ENCODE results near the gene APOC4.
"Not testable (repeated sequence)": the region's sequence is repeated elsewhere in the genome, so short reads cannot be mapped to it uniquely, and the experiment has no call there.

The APOC4 gene

DNA sequence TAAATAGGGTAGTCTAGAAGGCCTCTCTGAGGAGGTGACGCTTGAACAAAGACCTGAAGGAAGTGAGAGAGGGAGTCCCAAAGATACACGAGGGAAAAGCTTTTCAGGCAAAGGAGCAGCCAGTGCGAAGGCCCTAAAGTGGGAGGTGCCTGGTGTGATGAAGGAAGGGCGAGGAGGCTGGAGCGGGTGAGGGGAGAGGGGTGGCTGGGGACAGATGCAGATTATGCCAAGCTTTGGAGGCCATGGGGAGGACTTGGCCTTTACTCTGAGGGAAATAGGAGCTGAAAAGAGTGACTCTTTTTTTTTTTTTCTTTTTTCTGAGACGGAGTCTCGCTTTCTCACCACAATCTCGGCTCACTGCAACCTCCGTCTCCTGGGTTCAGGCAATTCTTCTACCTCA, 16.1 kb downstream of the APOC4 start:
- Histone ChIP-seq H3K4me3 (ENCODE audit: insufficient read depth, low read depth, low read length, poor library complexity, severe bottlenecking) (no peak overlapping the region), H3K27me3 (replicated peaks; ENCODE audit: control insufficient read depth, insufficient read depth, low read length, poor library complexity, severe bottlenecking) (no peaks in the 10 kb centered on the region), H3K36me3 (ENCODE audit: control insufficient read depth, insufficient read depth, low read length) (peaks cover 27% of the 10 kb centered on the region), H3K27ac (ENCODE audit: insufficient read depth, low read length, poor library complexity, severe bottlenecking) (no peak overlapping the region), H3K9me3 (ENCODE audit: control insufficient read depth, low read length) (no peaks in the 10 kb centered on the region), H3K4me1 (ENCODE audit: control insufficient read depth, insufficient read depth, low read length, poor library complexity, severe bottlenecking) (peaks cover 18% of the 10 kb centered on the region)
- DNase-seq = no peak

- Histone ChIP-seq H3K27ac (ENCODE audit: insufficient read depth, low read length, poor library complexity, severe bottlenecking) (no peak overlapping the region), H3K4me3 (ENCODE audit: insufficient read depth, low read depth, low read length, poor library complexity, severe bottlenecking) (no peak overlapping the region), H3K9me3 (ENCODE audit: control insufficient read depth, low read length) (no peaks in the 10 kb centered on the region), H3K4me1 (ENCODE audit: control insufficient read depth, insufficient read depth, low read length, poor library complexity, severe bottlenecking) (peaks cover 16% of the 10 kb centered on the region), H3K36me3 (ENCODE audit: control insufficient read depth, insufficient read depth, low read length) (peaks cover 34% of the 10 kb centered on the region), H3K27me3 (replicated peaks; ENCODE audit: control insufficient read depth, insufficient read depth, low read length, poor library complexity, severe bottlenecking) (no peaks in the 10 kb centered on the region)
- DNase-seq = no peak
Measured at GRCh38 chr19:44959691-44960090, 17.7 kb downstream of the APOC4 start.

DNA sequence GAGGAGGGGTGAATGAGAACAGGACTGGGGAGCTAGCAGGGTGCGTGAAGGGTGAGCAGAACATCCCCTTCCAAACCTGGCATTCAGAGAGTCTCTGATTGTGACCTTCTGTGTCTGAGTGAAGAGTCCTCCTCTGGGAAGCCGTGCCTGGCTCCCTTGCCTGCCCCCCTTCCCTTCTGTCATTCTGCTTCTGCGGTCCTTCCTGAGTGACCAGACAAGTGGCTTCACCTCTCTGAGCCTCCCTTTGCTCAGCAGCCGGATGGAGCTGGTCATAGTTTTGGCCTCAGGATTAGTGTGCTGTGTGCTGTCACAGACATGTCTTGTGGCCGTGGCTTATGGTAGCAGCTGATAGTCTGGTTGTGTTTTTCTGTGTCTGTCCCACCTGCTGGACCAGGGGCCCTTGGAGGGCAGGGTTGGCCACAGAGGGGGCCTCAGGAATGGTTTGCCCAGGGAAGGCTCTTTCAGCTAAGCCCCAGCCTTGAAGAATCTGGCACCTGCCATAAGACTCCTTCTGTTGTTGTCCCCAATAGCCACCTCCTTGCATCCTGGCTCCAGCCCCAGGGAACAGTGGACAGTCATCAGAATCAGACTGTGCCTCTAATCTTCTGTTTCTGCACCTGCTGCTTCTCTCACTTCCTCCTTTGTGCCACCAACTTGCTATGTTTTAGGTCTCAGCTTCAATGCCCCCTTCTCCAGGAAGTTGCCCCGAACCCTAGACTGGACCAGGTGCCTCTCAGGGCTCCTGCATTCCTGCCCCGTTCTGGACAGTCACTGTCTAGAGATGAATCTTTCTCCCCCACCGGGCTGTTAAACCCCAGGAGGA, 19.1 kb downstream of the APOC4 start:
- Histone ChIP-seq H3K4me1 (ENCODE audit: control insufficient read depth, insufficient read depth, low read length, poor library complexity, severe bottlenecking) (peaks cover 13% of the 10 kb centered on the region), H3K36me3 (ENCODE audit: control insufficient read depth, insufficient read depth, low read length) (peaks cover 37% of the 10 kb centered on the region), H3K27ac (ENCODE audit: insufficient read depth, low read length, poor library complexity, severe bottlenecking) (no peak overlapping the region)

GRCh38 chr19:44961821-44962220, 19.8 kb downstream of the APOC4 start:
- H3K36me3 ChIP-seq (ENCODE audit: control insufficient read depth, insufficient read depth, low read length) = peaks cover 37% of the 10 kb centered on the region
- no peak for DNase-seq
- no peak overlapping the region for H3K4me3 ChIP-seq (ENCODE audit: insufficient read depth, low read depth, low read length, poor library complexity, severe bottlenecking)
- H3K9me3 ChIP-seq (ENCODE audit: control insufficient read depth, low read length) = no peaks in the 10 kb centered on the region
- H3K27ac ChIP-seq (ENCODE audit: insufficient read depth, low read length, poor library complexity, severe bottlenecking) = no peak overlapping the region
- H3K27me3 ChIP-seq (replicated peaks; ENCODE audit: control insufficient read depth, insufficient read depth, low read length, poor library complexity, severe bottlenecking) = no peaks in the 10 kb centered on the region
- peaks cover 6% of the 10 kb centered on the region for H3K4me1 ChIP-seq (ENCODE audit: control insufficient read depth, insufficient read depth, low read length, poor library complexity, severe bottlenecking)

More for the DNA sequence above, 19.1 kb downstream of the APOC4 start:
- no peaks in the 10 kb centered on the region for H3K27me3 ChIP-seq (replicated peaks; ENCODE audit: control insufficient read depth, insufficient read depth, low read length, poor library complexity, severe bottlenecking)
- DNase-seq = no peak
- H3K4me3 ChIP-seq (ENCODE audit: insufficient read depth, low read depth, low read length, poor library complexity, severe bottlenecking) = no peak overlapping the region
- H3K9me3 ChIP-seq (ENCODE audit: control insufficient read depth, low read length) = no peaks in the 10 kb centered on the region

DNA sequence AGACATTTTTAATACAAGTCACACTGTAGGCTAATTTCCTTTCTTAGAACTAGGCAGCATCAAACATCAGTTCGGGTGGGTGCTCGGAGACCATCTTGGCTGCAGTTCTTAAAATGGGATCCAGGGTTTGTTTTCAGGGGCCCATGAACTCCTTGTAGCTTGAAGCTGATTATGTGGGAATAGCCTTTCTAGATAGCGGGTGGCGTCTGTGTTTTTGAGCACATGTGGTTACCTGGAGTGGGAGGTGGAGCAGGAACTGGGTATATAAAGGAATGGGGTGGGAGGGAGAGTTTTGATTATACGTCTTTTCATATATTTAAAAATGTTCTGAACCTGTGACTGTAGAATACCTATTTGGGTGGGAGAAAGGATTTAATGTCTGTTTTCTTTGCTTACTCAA, 26.1 kb downstream of the APOC4 start:
- H3K27me3 ChIP-seq (replicated peaks; ENCODE audit: control insufficient read depth, insufficient read depth, low read length, poor library complexity, severe bottlenecking) = no peaks in the 10 kb centered on the region
- DNase-seq = no peak
- peaks cover 28% of the 10 kb centered on the region for H3K36me3 ChIP-seq (ENCODE audit: control insufficient read depth, insufficient read depth, low read length)
- no peak overlapping the region for H3K4me3 ChIP-seq (ENCODE audit: insufficient read depth, low read depth, low read length, poor library complexity, severe bottlenecking)
- H3K27ac ChIP-seq (ENCODE audit: insufficient read depth, low read length, poor library complexity, severe bottlenecking) = no peak overlapping the region
- no peaks in the 10 kb centered on the region for H3K4me1 ChIP-seq (ENCODE audit: control insufficient read depth, insufficient read depth, low read length, poor library complexity, severe bottlenecking)
- H3K9me3 ChIP-seq (ENCODE audit: control insufficient read depth, low read length) = no peaks in the 10 kb centered on the region

DNA sequence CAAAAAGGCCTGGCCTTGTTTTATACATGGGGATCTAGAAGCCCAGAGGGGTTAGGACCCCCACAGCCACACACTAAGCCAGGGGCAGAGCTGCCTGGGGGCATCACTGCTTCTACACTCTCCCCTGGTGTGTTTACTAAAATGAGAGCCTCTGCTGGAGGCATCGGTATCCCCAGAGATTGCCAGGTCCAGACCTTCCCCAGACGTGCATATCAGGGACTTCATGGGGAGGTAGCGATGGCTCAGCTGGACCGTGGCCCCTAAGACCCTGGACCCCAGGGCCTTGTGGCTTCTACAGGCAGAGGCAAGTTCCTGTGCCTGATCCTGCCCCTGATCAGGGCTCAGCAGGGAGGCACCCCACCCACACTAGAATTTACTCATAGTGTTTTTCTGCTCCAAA, 26.6 kb downstream of the APOC4 start:
- DNase-seq = no peak
- no peaks in the 10 kb centered on the region for H3K4me1 ChIP-seq (ENCODE audit: control insufficient read depth, insufficient read depth, low read length, poor library complexity, severe bottlenecking)
- peaks cover 33% of the 10 kb centered on the region for H3K36me3 ChIP-seq (ENCODE audit: control insufficient read depth, insufficient read depth, low read length)
- no peak overlapping the region for H3K4me3 ChIP-seq (ENCODE audit: insufficient read depth, low read depth, low read length, poor library complexity, severe bottlenecking)
- H3K27ac ChIP-seq (ENCODE audit: insufficient read depth, low read length, poor library complexity, severe bottlenecking) = no peak overlapping the region
- H3K9me3 ChIP-seq (ENCODE audit: control insufficient read depth, low read length) = no peaks in the 10 kb centered on the region
- no peaks in the 10 kb centered on the region for H3K27me3 ChIP-seq (replicated peaks; ENCODE audit: control insufficient read depth, insufficient read depth, low read length, poor library complexity, severe bottlenecking)

GRCh38 chr19:44969437-44969836, 27.4 kb downstream of the APOC4 start:
- no peaks in the 10 kb centered on the region for H3K27me3 ChIP-seq (replicated peaks; ENCODE audit: control insufficient read depth, insufficient read depth, low read length, poor library complexity, severe bottlenecking)
- DNase-seq = no peak
- peaks cover 36% of the 10 kb centered on the region for H3K36me3 ChIP-seq (ENCODE audit: control insufficient read depth, insufficient read depth, low read length)
- no peaks in the 10 kb centered on the region for H3K4me1 ChIP-seq (ENCODE audit: control insufficient read depth, insufficient read depth, low read length, poor library complexity, severe bottlenecking)
- no peaks in the 10 kb centered on the region for H3K9me3 ChIP-seq (ENCODE audit: control insufficient read depth, low read length)
- no peak overlapping the region for H3K27ac ChIP-seq (ENCODE audit: insufficient read depth, low read length, poor library complexity, severe bottlenecking)
- H3K4me3 ChIP-seq (ENCODE audit: insufficient read depth, low read depth, low read length, poor library complexity, severe bottlenecking) = no peak overlapping the region

GRCh38 chr19:44971451-44971850, 29.4 kb downstream of the APOC4 start:
- not testable (repeated sequence) for H3K4me3 ChIP-seq (ENCODE audit: insufficient read depth, low read depth, low read length, poor library complexity, severe bottlenecking); H3K27ac ChIP-seq (ENCODE audit: insufficient read depth, low read length, poor library complexity, severe bottlenecking); H3K4me1 ChIP-seq (ENCODE audit: control insufficient read depth, insufficient read depth, low read length, poor library complexity, severe bottlenecking); H3K9me3 ChIP-seq (ENCODE audit: control insufficient read depth, low read length); H3K27me3 ChIP-seq (replicated peaks; ENCODE audit: control insufficient read depth, insufficient read depth, low read length, poor library complexity, severe bottlenecking); DNase-seq
- peaks cover 52% of the 10 kb centered on the region for H3K36me3 ChIP-seq (ENCODE audit: control insufficient read depth, insufficient read depth, low read length)

- H3K4me3 ChIP-seq (ENCODE audit: insufficient read depth, low read depth, low read length, poor library complexity, severe bottlenecking) = no peak overlapping the region
- no peaks in the 10 kb centered on the region for H3K27me3 ChIP-seq (replicated peaks; ENCODE audit: control insufficient read depth, insufficient read depth, low read length, poor library complexity, severe bottlenecking)
- peaks cover 61% of the 10 kb centered on the region for H3K36me3 ChIP-seq (ENCODE audit: control insufficient read depth, insufficient read depth, low read length)
- no peak for DNase-seq
- H3K9me3 ChIP-seq (ENCODE audit: control insufficient read depth, low read length) = no peaks in the 10 kb centered on the region
- H3K27ac ChIP-seq (ENCODE audit: insufficient read depth, low read length, poor library complexity, severe bottlenecking) = no peak overlapping the region
- H3K4me1 ChIP-seq (ENCODE audit: control insufficient read depth, insufficient read depth, low read length, poor library complexity, severe bottlenecking) = no peaks in the 10 kb centered on the region
Measured at GRCh38 chr19:44972802-44973201, 30.8 kb downstream of the APOC4 start.

DNA sequence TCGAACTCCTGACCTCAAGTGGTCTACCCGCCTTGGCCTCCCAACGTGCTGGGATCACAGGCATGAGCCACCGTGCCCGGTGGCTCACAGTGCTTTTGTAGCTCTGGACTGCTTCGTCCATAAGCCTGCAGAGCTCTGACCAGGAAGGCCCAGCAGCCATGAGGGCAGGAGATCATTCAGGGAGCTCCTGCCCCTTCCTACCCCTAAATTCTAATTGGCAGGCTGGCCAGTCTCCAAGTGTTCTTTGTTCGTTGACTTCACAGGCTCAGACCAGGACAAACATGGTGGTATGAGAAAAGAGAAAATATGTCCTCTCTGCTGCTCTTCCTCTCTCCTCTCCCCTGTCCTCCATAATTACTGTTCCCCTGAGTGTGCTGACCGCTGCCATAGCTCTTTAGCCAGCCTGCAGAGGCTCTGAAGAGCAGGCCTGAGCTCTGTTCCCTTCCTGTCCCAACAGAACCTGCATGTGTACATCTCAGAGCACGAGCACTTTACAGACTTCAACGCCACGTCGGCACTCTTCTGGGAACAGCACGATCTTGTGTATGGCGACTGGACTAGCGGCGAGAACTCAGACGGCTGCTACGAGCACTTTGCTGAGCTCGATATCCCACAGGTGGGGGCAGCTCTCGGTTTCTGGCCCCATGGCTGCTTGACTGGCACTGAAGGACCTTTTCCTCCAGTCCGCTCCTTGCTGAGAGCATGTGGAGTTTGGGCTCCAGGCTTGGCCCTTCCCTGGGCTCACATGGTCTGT, 32.1 kb downstream of the APOC4 start:
- no peak for DNase-seq
- no peak overlapping the region for H3K4me3 ChIP-seq (ENCODE audit: insufficient read depth, low read depth, low read length, poor library complexity, severe bottlenecking)

More for the DNA sequence above, 32.1 kb downstream of the APOC4 start:
- Histone ChIP-seq H3K36me3 (ENCODE audit: control insufficient read depth, insufficient read depth, low read length) (peaks cover 60% of the 10 kb centered on the region), H3K9me3 (ENCODE audit: control insufficient read depth, low read length) (no peaks in the 10 kb centered on the region), H3K27ac (ENCODE audit: insufficient read depth, low read length, poor library complexity, severe bottlenecking) (no peak overlapping the region), H3K4me1 (ENCODE audit: control insufficient read depth, insufficient read depth, low read length, poor library complexity, severe bottlenecking) (no peaks in the 10 kb centered on the region), H3K27me3 (replicated peaks; ENCODE audit: control insufficient read depth, insufficient read depth, low read length, poor library complexity, severe bottlenecking) (no peaks in the 10 kb centered on the region)
